Stimulated activated CD8-positive, alpha-beta memory T cell treated with anti-CD3 and anti-CD28 coated beads, Interleukin-7, amount 100 ng/mL, for 1 hour (primary cell): ENCODE results near the gene GTF2F2.

Experiments
- DNase-seq, 2 donors: peaks; one replicate each; pipeline ENCODE4 v3.0.0-alpha.2; 2020; ENCODE audit warnings: low read depth in 2 of 2

Gene GTF2F2

DNA sequence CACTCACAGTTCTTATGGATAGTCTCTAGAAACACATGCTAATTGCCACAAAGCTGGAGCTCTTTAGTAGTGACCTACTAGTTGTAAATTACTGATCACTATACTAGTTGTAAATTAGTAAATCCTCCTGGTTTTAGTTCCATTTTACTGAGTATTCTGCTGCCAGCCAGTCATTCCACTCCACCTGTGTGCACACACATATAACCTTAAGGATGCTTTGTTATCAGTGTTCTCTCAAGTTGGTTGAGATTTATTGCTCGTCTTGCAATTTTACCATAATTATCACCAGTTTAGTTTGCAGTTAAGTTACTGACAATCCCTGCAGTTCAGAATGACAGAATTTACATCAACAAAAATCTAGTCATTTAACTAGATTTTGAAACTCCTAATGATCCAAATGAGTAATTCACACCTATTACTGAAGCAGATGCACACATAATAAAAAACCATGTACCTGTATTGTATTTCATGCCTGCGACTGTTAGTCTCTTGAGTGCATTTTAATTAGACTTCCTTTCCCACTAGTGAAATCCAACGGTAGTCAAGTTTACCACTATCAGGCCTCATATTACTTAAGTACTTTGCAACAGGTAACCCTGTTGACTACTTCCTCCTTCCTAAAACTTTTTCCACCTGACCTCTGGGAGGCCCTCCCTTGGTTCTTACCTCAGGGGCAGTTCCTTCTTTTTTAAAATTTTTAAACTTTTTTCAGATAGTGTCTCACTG, 213.1 kb downstream of the GTF2F2 start:
- no peak for DNase-seq
